Prostate gland (tissue), 2 donors: ENCODE results near the gene TBC1D2.

Source experiments
- CTCF ChIP-seq, 4 experiments: fragments of 200-600 bp in 2 of 4; fragments of 450-650 bp in 2 of 4; sonication (generic) in 2 of 4; IDR thresholded peaks; 1 replicate in 3 of 4; 2 replicates in 1 of 4; pipeline ENCODE4 v1.5.1; 2016 to 2019; ENCODE audit warnings: antibody characterized with exemption in 4 of 4, mild to moderate bottlenecking in 2 of 4, moderate library complexity in 2 of 4
- POLR2A ChIP-seq: fragments of 450-650 bp; IDR thresholded peaks from one replicate; pipeline ENCODE4 v1.6.1; 2016; ENCODE audit warnings: antibody characterized with exemption, mild to moderate bottlenecking
- POLR2AphosphoS5 ChIP-seq: sonication (generic); formaldehyde crosslinking; IDR thresholded peaks from one replicate; pipeline ENCODE4 v1.6.1; 2017; ENCODE audit warnings: antibody characterized with exemption

- TF ChIP-seq CTCF (IDR thresholded peaks at IDR 0.05) (no peak), POLR2A (no peak), POLR2AphosphoS5 (no peak)
These were observed 78.8 kb downstream of the TBC1D2 start for GRCh38 chr9:98176391-98177259.
